K562 (cell line): Measurements from ENCODE around the gene MRPL48. TPM values are rescaled to one million over a fixed set of nuclear protein-coding genes. Genes with fewer than 3 reads are reported as not detected.
A peak's percentile ranks its signal among the peaks of the same experiment; 100 is the strongest.

Source experiments
- ATF4 ChIP-seq: fragments of 450-650 bp; formaldehyde crosslinking; IDR thresholded peaks from 2 replicates; pipeline ENCODE4 v1.4.0; 2022; ENCODE audit warnings: mild to moderate bottlenecking, moderate library complexity
- FOXA3 ChIP-seq, 2 experiments: fragments of 450-650 bp in 1 of 2; sonication (generic) in 1 of 2; formaldehyde crosslinking; IDR thresholded peaks in 1 of 2; conservative IDR thresholded peaks in 1 of 2; 2 replicates each; pipeline versions ENCODE4 v1.4.0 to v1.8.0; 2020 to 2022; ENCODE audit warnings: mild to moderate bottlenecking in 2 of 2, missing genetic modification reagents in 1 of 2
- GABPB1 ChIP-seq: sonication (generic); formaldehyde crosslinking; IDR thresholded peaks from 2 replicates; pipeline ENCODE4 v1.8.0; 2022; ENCODE audit warnings: mild to moderate bottlenecking, missing genetic modification reagents
- GATA2 ChIP-seq: sonication (generic); formaldehyde crosslinking; IDR thresholded peaks from 2 replicates; pipeline ENCODE4 v1.4.0; 2020; ENCODE audit warnings: mild to moderate bottlenecking, missing genetic modification reagents
- HSF4 ChIP-seq: fragments of 250-450 bp; sonication (Bioruptor Pico); IDR thresholded peaks from 2 replicates; pipeline ENCODE4 v2.1.2; 2022; ENCODE audit warnings: mild to moderate bottlenecking, moderate library complexity, borderline replicate concordance
- PHF20 ChIP-seq: fragments of 450-650 bp; IDR thresholded peaks from 2 replicates; pipeline ENCODE4 v1.6.1; 2018; ENCODE audit not compliant: partially characterized antibody
- SPI1 ChIP-seq: IDR thresholded peaks from 2 replicates; pipeline ENCODE4 v1.6.1; 2011; ENCODE audit warnings: low read depth, low read length, control low read depth, borderline replicate concordance
- SRF ChIP-seq, 2 experiments: fragments of 250-450, 450-650 bp in 1 of 2; sonication (Bioruptor Pico) in 1 of 2; sonication (generic) in 1 of 2; formaldehyde crosslinking; IDR thresholded peaks; 2 replicates each; pipeline versions ENCODE4 v1.5.0 to v1.5.1; 2020 to 2022; ENCODE audit warnings: mild to moderate bottlenecking in 1 of 2, missing genetic modification reagents in 1 of 2
- TAF15 ChIP-seq: fragments of 200-400 bp; formaldehyde crosslinking; IDR thresholded peaks from 2 replicates; pipeline ENCODE4 v1.6.1; 2017; ENCODE audit warnings: mild to moderate bottlenecking, low read depth, low read length, moderate library complexity
- ZBTB7A ChIP-seq: IDR thresholded peaks from 2 replicates; pipeline ENCODE4 v1.6.1; 2011; ENCODE audit warnings: low read depth, mild to moderate bottlenecking, low read length, moderate library complexity, borderline replicate concordance; ENCODE audit not compliant: control insufficient read depth
- ZNF197 ChIP-seq: fragments of 200-800 bp; sonication (Bioruptor generic); IDR thresholded peaks from 2 replicates; pipeline ENCODE4 v1.6.1; 2016; ENCODE audit warnings: low read depth, missing genetic modification characterization, missing compliant biosample characterization
- ZNF41 ChIP-seq: fragments of 250-450 bp; sonication (Bioruptor Pico); conservative IDR thresholded peaks from 2 replicates; pipeline ENCODE4 v1.4.0; 2020; ENCODE audit warnings: mild to moderate bottlenecking
- polyA plus RNA-seq, 8 experiments: library from polyadenylated mRNA; depleted of rRNA in 4 of 8; stranded (reverse) in 5 of 8; unstranded in 3 of 8; fragments of >200 nt; fragmentation: Nextera tagmentation in 2 of 8; fragmentation: Illumina TruSeq in 1 of 8; extraction: Ambion mirVana in 2 of 8; extraction: Trizol in 1 of 8; gene quantifications; 2 replicates each; pipeline versions ENCODE4 v1.2.1 to v1.2.3, GENCODE V29; 2011 to 2014; ENCODE audit warnings: inconsistent platforms in 1 of 8, missing spikeins in 1 of 8
- total RNA-seq, 7 experiments: library from RNA; depleted of rRNA in 6 of 7; stranded (reverse); fragments of >200 nt in 6 of 7; fragmentation: Illumina TruSeq in 2 of 7; extraction: Trizol in 2 of 7; gene quantifications; 2 replicates each; pipeline versions ENCODE4 v1.2.1 to v1.2.3, GENCODE V29; 2011 to 2021; ENCODE audit warnings: low replicate concordance in 1 of 7
- TF ChIP-seq, protein P1 (sequence below): fragments of 450-650 bp; IDR thresholded peaks from 2 replicates; pipeline ENCODE4 v1.6.1; 2016; ENCODE audit warnings: mild to moderate bottlenecking

Gene MRPL48
- total and polyA plus RNA-seq, 9 of the 15 experiments (the other 6 are each of a cell fraction or from before 2014, with no cell fraction given) = 66.0 to 237 (median 104) TPM

GRCh38 chr11:73761403-73761945 lies 26.2 kb upstream of the MRPL48 start (continued):
- 0 out of 2 replicates have a peak, but pooled peaks have one; percentile 9 for TF ChIP-seq GABPB1 (CRISPR knock-in tag)
- TF ChIP-seq ZBTB7A = no peak
- no peak for TF ChIP-seq SPI1
- TF ChIP-seq HSF4 (CRISPR knock-in tag) = no peak
- TF ChIP-seq FOXA3 (CRISPR knock-in tag; conservative IDR thresholded peaks at IDR 0.05 in 1 of 2, IDR thresholded peaks at IDR 0.05 in 1 of 2) = no peak
- TF ChIP-seq ATF4 (CRISPR knock-in tag) = no peak
- TF ChIP-seq GATA2 = no peak
- TF ChIP-seq, protein P1, sequence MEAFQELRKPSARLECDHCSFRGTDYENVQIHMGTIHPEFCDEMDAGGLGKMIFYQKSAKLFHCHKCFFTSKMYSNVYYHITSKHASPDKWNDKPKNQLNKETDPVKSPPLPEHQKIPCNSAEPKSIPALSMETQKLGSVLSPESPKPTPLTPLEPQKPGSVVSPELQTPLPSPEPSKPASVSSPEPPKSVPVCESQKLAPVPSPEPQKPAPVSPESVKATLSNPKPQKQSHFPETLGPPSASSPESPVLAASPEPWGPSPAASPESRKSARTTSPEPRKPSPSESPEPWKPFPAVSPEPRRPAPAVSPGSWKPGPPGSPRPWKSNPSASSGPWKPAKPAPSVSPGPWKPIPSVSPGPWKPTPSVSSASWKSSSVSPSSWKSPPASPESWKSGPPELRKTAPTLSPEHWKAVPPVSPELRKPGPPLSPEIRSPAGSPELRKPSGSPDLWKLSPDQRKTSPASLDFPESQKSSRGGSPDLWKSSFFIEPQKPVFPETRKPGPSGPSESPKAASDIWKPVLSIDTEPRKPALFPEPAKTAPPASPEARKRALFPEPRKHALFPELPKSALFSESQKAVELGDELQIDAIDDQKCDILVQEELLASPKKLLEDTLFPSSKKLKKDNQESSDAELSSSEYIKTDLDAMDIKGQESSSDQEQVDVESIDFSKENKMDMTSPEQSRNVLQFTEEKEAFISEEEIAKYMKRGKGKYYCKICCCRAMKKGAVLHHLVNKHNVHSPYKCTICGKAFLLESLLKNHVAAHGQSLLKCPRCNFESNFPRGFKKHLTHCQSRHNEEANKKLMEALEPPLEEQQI = 0 out of 2 replicates have a peak, but pooled peaks have one; percentile 25
- TF ChIP-seq SRF (CRISPR knock-in tag; IDR thresholded peaks at IDR 0.05) = 0 out of 4 replicates have a peak, but pooled peaks of 1 of the 2 experiments have one; percentile 8
- peak; percentile 46; the same call in 1 of the 2 replicates for TF ChIP-seq ZNF197 (CRISPR knock-in tag)
- no peak for TF ChIP-seq ZNF41 (CRISPR knock-in tag)
- TF ChIP-seq TAF15 = no peak
- TF ChIP-seq PHF20 = no peak
